DMS 273 (cell line): ENCODE measurements around the gene RGL4.

Experiments used
- DNase-seq: peaks from one replicate; lab custom pipeline; 2025; ENCODE audit not compliant: unreplicated experiment; lab: John Stamatoyannopoulos, UW

RGL4 gene

GRCh38 chr22:23677701-23677995, 13.2 kb upstream of the RGL4 start:
- DNase-seq: peak; percentile 82

GRCh38 chr22:23678133-23678532, 12.7 kb upstream of the RGL4 start:
- peak; percentile 66 for DNase-seq

GRCh38 chr22:23681026-23681809, 9.6 kb upstream of the RGL4 start:
- DNase-seq: no peak

GRCh38 chr22:23682077-23682476, 8.7 kb upstream of the RGL4 start:
- no peak for DNase-seq

GRCh38 chr22:23682827-23683355, 7.9 kb upstream of the RGL4 start:
- DNase-seq: no peak

GRCh38 chr22:23683545-23683944, 7.3 kb upstream of the RGL4 start:
- no peak for DNase-seq

GRCh38 chr22:23684026-23684425, 6.8 kb upstream of the RGL4 start:
- DNase-seq: no peak

- no peak for DNase-seq
Measured at GRCh38 chr22:23684561-23685031, 6.2 kb upstream of the RGL4 start.

- DNase-seq: no peak
Measured at GRCh38 chr22:23685205-23685784, 5.5 kb upstream of the RGL4 start.

GRCh38 chr22:23686416-23687024, 4.3 kb upstream of the RGL4 start:
- no peak for DNase-seq

DNA sequence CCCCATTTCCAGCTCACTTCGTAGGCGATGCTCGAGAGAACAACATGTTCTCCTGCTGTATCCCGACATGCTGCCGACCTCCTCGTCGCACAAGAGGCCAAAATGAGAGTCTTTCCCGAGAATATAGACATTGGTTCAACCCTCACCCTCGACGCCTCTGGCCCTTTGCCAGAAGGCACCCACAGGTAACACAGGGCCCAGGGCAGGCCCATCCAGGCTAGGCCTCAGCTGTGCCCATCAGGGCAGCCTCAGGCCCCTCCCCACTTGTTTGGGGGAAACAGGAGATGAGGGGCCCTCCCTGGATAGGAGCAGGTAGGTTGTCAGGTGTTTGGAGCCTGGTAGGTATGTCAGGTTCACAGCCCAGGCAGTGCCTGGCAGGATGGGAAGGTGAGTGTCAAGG, 2.7 kb upstream of the RGL4 start:
- DNase-seq: no peak

DNA sequence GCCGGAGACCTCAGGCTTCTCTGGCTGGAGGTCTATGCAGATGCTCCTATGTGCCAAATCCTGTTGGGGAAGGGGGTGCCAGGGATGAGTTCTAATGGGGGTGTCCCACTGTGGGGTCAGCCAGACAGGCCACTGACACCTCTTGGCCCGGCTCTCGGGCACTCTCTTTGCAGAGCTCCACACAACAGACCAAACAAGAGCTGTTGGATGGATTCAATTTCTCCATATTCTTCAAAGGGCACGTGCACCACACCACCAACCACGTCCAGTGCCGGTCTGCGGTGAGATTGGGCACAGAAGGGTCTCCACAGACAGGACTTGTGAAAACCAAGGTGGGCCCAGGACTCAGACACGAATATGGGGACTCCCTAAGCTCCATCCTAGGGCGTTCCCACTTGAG, 2.2 kb upstream of the RGL4 start:
- DNase-seq: no peak

DNA sequence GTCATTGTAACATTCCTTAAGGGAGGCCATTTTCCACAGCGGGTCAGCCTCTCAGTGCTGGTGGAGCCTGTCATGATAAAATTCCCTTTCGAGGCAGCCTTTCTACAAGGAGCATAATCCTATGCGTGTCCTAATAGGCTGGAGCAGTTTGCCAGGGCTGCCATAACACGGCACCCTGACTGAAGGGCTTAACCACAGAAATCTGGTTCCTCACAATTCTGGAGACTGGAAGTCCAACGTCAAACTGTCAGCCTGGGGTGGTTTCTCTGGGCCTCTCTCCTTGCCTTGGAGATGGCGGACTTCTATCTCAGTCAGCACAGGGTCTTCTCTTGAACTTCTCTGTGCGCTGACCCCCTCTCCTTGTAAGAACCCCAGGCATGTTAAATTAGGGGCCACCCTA, 1.4 kb upstream of the RGL4 start:
- no peak for DNase-seq

DNA sequence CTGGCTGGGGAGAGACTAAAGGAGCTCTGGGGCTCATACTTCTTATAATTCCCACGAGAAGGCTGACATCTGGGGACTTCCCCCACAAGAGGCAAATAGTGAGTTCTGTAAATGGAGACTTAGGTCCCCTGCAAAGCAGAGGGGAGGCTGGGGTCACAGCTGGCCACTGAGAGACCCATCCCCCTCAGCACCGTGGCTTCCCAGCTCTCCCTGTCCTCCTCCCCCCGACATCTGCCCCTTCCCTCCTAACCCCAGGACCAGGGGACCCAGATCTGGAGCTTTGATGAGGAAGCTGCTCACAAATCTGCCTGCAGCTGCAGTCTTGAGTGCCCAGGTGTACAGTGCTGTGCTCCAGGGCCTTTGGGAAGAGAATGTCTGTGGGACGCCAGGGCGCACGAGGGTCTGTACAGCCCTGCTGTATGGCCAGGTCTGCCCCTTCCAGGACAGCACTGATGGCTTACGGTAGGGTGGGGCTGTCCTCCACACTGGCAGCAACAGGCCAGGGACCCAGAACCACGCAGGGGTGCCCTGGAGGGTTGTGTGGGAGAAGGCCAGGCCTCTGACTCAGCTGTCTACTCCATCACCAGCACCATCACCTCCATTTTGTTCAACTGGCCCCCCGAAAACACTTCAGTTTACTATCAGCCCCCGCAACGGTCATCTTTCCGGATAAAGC, 1.1 kb downstream of the RGL4 start:
- no peak for DNase-seq

- no peak for DNase-seq
Measured at GRCh38 chr22:23692598-23693291, 1.9 kb downstream of the RGL4 start.

GRCh38 chr22:23693979-23694680, 3.3 kb downstream of the RGL4 start:
- no peak for DNase-seq

DNA sequence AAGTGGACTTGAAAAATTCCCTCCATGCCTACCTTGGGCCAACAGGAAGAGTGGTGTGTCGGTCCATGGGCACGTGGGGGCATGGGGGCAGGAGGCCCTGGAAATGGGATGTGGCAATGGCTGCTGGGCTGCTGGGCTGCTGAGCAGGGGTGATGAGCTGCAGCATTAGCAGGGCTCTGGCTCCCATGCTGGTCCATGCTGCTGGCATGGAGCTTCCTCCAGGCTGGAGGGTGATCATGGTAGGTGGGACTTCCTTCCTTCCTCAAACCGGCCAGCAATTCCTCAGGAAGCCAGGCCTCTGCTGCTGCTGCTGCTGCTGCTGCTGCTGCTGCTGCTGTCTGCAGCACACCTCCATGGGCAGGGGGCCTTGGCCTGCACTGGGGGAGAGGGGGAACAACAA, 4.3 kb downstream of the RGL4 start:
- no peak for DNase-seq

DNA sequence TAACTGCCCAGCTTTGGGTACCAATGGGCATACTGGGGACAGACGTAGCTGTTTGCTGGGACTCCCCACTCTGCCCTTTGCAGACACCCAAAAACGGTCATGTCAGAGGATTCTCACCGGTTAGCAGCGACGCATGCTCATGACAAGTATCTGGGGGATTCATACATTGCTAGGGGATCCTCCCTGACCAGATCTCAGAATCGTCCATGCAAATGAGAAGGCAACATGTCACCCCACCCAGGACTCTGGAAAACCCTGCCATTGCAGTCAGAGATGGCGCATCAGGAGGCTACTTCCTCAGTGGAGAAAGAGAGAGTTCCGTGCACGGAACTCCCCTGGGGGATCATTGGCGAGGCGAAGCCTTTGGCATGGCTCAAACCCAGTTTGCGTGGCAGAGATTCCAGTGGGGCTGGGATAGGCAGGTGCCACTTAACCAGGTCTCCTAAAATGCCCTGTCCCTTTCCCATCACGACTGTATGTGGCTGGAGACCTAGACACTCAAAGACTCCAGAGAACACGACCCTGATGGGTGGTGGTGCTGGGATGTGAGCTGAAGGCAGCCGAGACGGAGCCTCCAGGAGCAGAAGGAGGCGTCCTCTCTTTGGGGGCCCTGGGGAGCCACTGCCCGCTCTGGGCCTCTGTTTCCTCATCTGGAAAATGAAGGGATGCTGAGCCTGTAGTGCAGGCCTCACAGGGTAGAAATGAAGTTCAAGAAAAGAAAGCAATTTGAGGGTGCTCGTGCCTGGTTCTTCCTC, 4.9 kb downstream of the RGL4 start:
- DNase-seq: no peak

- no peak for DNase-seq
Measured at GRCh38 chr22:23696326-23696851, 5.6 kb downstream of the RGL4 start.
